ENCODE measurements around the gene TBC1D9. TPM values are rescaled to one million over a fixed set of nuclear protein-coding genes. Genes with fewer than 3 reads are reported as not detected.

TBC1D9 gene
- total and polyA plus RNA-seq, 10 of the 15 experiments (the other 5 are each of a cell fraction or from before 2014, with no cell fraction given), result 0.87 to 14.9 (median 7.1) TPM

GRCh38 chr4:140781596-140781995, 25.4 kb upstream of the TBC1D9 start (continued):
- TF ChIP-seq E2F8 (IDR thresholded peaks at IDR 0.05; ENCODE audit: low read depth, partially characterized antibody), result no peak
- no peak for TF ChIP-seq DPF2 (IDR thresholded peaks at IDR 0.05)

- no peaks in the 10 kb centered on the region for H3K36me3 ChIP-seq (ENCODE audit: control insufficient read depth in 2 of 2, insufficient read depth in 2 of 2, low read length in 1 of 2)
- no peaks in the 10 kb centered on the region for H3K4me1 ChIP-seq (ENCODE audit: control insufficient read depth, insufficient read depth, low read length)
- ChIA-PET RAD21 (ENCODE audit: unreplicated experiment) (no interaction called here), CTCF (no interaction called here), POLR2A (no interaction called here), SMC1A (ENCODE audit: uncharacterized antibody, unreplicated experiment) (interaction anchor here (1.3 kb wide), 1 partner anchor 12 kb away, joined by 3 read pairs; no protein-coding TSS in a partner anchor)
- no peaks in the 10 kb centered on the region for H4K20me1 ChIP-seq (ENCODE audit: control insufficient read depth, insufficient read depth)
- BruUV-seq (replicated peaks), result no TSS peak
- no peak for FAIRE-seq
- no peak overlapping the region for H3K27ac ChIP-seq (ENCODE audit: control insufficient read depth, insufficient read depth)
- intact Hi-C loops (cut with micrococcal nuclease; ENCODE audit: unreplicated experiment), result no loop called here
- H2AFZ ChIP-seq (ENCODE audit: control insufficient read depth, low read depth, low read length), result no peak overlapping the region
- no peak overlapping the region for H3K9ac ChIP-seq (ENCODE audit: control insufficient read depth, insufficient read depth, low read length)
- WGBS (ENCODE audit: insufficient coverage, insufficient replicate concordance, low lambda C conversion rate, missing lambda C conversion rate), result 47% methylated on average over 2 of the region's 2 CpGs
- no peak for DNase-seq (ENCODE audit: low read depth, low spot score)
- H3K27me3 ChIP-seq (replicated peaks in 1 of 2; ENCODE audit: control insufficient read depth in 2 of 2, insufficient read depth in 2 of 2, low read length in 1 of 2), result no peaks in the 10 kb centered on the region
- H3K79me2 ChIP-seq (ENCODE audit: control insufficient read depth, insufficient read depth, low read length), result no peaks in the 10 kb centered on the region
- TF ChIP-seq RUNX3 (IDR thresholded peaks at IDR 0.05; ENCODE audit: low read length) (0 out of 2 replicates have a peak, but pooled peaks have one; percentile 30), SIX5 (IDR thresholded peaks at IDR 0.05; ENCODE audit: low read depth, low read length, severe bottlenecking) (no peak), STAT3 (IDR thresholded peaks at IDR 0.05; ENCODE audit: low read depth, low read length) (no peak), NFXL1 (IDR thresholded peaks at IDR 0.05; ENCODE audit: borderline replicate concordance) (no peak)
- in situ Hi-C loops (cut with MboI), result no loop called here
- no peaks in the 10 kb centered on the region for H3K9me3 ChIP-seq (replicated peaks; ENCODE audit: control insufficient read depth, insufficient read depth, low read length)
- no peak overlapping the region for H3K4me3 ChIP-seq
- ATAC-seq, result peak; percentile 34; the same call in 1 of the 3 replicates
- no peak overlapping the region for H3K4me2 ChIP-seq (ENCODE audit: control insufficient read depth, insufficient read depth)
These were observed 21.7 kb upstream of the TBC1D9 start for GRCh38 chr4:140777894-140778293.
